Skin epidermis (tissue), 12 donors: Measurements from ENCODE around the gene SLC25A43.
A peak's percentile ranks its signal among the peaks of the same experiment; 100 is the strongest.
"Not testable (repeated sequence)": the region's sequence is repeated elsewhere in the genome, so short reads cannot be mapped to it uniquely, and the experiment has no call there.

Source experiments
- H3K27ac ChIP-seq, 21 experiments: fragments of 200-600 bp; sonication (generic) in 11 of 21; one replicate each; pipeline ENCODE4 v1.5.0; 2020; ENCODE audit warnings: mild to moderate bottlenecking in 3 of 21, inconsistent platforms in 2 of 21, moderate library complexity in 2 of 21
- H3K4me3 ChIP-seq, 7 experiments: fragments of 200-600 bp; sonication (generic) in 2 of 7; one replicate each; pipeline ENCODE4 v1.5.0; 2020; ENCODE audit warnings: inconsistent platforms in 2 of 7, mild to moderate bottlenecking in 2 of 7, moderate library complexity in 1 of 7

Gene SLC25A43

GRCh38 chrX:119489212-119490074 lies 90.3 kb downstream of the SLC25A43 start:
- no peak overlapping the region for H3K27ac ChIP-seq
- no peak overlapping the region for H3K4me3 ChIP-seq

- H3K27ac ChIP-seq: peak overlapping the region in 3 of 21 experiments; percentile 5 to 63 (median 17)
- H3K4me3 ChIP-seq: no peak overlapping the region
Observed at GRCh38 chrX:119492463-119492862, 93.3 kb downstream of the SLC25A43 start.

GRCh38 chrX:119493851-119494495 lies 94.8 kb downstream of the SLC25A43 start:
- not testable (repeated sequence) for H3K4me3 ChIP-seq
- H3K27ac ChIP-seq: peak overlapping the region in 13 of 21 experiments; percentile 25 to 69 (median 47)

GRCh38 chrX:119495734-119496726 lies 96.9 kb downstream of the SLC25A43 start:
- no peak overlapping the region for H3K4me3 ChIP-seq
- peak overlapping the region in 9 of 21 experiments; percentile 4 to 69 (median 38) for H3K27ac ChIP-seq

- H3K4me3 ChIP-seq: no peak overlapping the region
- no peak overlapping the region for H3K27ac ChIP-seq
Observed at GRCh38 chrX:119497185-119497584, 98.0 kb downstream of the SLC25A43 start.

- Histone ChIP-seq H3K27ac (peak overlapping the region in 11 of 21 experiments; percentile 8 to 80 (median 66)), H3K4me3 (no peak overlapping the region)
Observed at GRCh38 chrX:119500061-119500800, 101.1 kb downstream of the SLC25A43 start.

- H3K27ac ChIP-seq: peak overlapping the region in 19 of 21 experiments; percentile 49 to 81 (median 69)
- H3K4me3 ChIP-seq: no peak overlapping the region
Observed at GRCh38 chrX:119501511-119502148, 102.5 kb downstream of the SLC25A43 start.

GRCh38 chrX:119502727-119503483 lies 103.8 kb downstream of the SLC25A43 start:
- peak overlapping the region in 19 of 21 experiments; percentile 16 to 81 (median 69) for H3K27ac ChIP-seq

GRCh38 chrX:119503484-119503861 lies 104.3 kb downstream of the SLC25A43 start:
- peak overlapping the region in 20 of 21 experiments; percentile 12 to 81 (median 60) for H3K27ac ChIP-seq
- H3K4me3 ChIP-seq: no peak overlapping the region

More at GRCh38 chrX:119502727-119503483, 103.8 kb downstream of the SLC25A43 start:
- H3K4me3 ChIP-seq: no peak overlapping the region
